ENCODE data around the gene SERPINA5. TPM values are rescaled to one million over a fixed set of nuclear protein-coding genes. Genes with fewer than 3 reads are reported as not detected.

SERPINA5 gene
- total and polyA plus RNA-seq, 2 of the 13 experiments (the other 11 are each of a cell fraction or from before 2014, with no cell fraction given), result 449 to 498 TPM

DNA sequence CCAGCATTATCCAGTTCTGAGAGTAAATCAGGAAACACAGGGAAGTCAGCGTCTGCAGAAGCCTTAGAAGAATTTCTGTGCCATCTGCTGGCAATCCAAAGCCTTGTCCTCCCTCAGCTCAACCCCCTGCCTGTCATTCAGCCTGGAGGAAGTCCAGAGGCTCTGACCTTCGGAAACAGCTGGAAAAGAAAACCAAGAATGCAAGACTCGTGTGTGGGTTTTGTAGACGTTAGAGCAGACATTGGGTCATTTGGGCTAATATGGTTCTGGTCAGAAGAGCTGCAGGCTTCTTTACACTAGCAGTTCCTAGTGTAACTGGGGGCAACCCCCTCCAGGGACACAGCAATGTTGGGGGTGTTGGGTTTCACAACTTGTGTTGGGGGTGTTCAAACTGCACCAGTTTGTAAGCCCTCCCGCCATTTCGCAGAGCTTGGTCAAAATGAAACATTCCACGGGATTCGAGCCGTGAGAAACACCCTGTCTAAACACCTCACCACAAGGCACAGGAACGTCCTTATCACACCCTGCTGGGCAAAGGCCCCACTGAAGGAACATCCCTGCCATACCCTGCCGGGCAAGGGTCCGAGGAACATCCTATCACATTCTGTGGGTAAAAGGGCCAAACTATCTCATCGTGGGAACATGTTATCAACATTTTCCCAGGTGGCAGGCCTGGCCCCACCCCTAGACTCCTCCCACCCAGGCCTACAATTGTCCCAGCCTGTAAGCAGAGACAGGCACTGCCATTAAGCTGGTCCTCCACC, 41.0 kb upstream of the SERPINA5 start (continued):
- TF ChIP-seq ZNF34 (CRISPR knock-in tag; IDR thresholded peaks at IDR 0.05; ENCODE audit: borderline replicate concordance), result no peak
- TF ChIP-seq, protein P1, sequence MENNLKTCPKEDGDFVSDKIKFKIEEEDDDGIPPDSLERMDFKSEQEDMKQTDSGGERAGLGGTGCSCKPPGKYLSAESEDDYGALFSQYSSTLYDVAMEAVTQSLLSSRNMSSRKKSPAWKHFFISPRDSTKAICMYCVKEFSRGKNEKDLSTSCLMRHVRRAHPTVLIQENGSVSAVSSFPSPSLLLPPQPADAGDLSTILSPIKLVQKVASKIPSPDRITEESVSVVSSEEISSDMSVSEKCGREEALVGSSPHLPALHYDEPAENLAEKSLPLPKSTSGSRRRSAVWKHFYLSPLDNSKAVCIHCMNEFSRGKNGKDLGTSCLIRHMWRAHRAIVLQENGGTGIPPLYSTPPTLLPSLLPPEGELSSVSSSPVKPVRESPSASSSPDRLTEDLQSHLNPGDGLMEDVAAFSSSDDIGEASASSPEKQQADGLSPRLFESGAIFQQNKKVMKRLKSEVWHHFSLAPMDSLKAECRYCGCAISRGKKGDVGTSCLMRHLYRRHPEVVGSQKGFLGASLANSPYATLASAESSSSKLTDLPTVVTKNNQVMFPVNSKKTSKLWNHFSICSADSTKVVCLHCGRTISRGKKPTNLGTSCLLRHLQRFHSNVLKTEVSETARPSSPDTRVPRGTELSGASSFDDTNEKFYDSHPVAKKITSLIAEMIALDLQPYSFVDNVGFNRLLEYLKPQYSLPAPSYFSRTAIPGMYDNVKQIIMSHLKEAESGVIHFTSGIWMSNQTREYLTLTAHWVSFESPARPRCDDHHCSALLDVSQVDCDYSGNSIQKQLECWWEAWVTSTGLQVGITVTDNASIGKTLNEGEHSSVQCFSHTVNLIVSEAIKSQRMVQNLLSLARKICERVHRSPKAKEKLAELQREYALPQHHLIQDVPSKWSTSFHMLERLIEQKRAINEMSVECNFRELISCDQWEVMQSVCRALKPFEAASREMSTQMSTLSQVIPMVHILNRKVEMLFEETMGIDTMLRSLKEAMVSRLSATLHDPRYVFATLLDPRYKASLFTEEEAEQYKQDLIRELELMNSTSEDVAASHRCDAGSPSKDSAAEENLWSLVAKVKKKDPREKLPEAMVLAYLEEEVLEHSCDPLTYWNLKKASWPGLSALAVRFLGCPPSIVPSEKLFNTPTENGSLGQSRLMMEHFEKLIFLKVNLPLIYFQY (CRISPR knock-in tag; IDR thresholded peaks at IDR 0.05; ENCODE audit: borderline replicate concordance), result no peak; the same call in 1 of the 2 replicates
- no peak for TF ChIP-seq ZIK1 (CRISPR knock-in tag; IDR thresholded peaks at IDR 0.05; ENCODE audit: borderline replicate concordance, low read depth)
- TF ChIP-seq, protein P2, sequence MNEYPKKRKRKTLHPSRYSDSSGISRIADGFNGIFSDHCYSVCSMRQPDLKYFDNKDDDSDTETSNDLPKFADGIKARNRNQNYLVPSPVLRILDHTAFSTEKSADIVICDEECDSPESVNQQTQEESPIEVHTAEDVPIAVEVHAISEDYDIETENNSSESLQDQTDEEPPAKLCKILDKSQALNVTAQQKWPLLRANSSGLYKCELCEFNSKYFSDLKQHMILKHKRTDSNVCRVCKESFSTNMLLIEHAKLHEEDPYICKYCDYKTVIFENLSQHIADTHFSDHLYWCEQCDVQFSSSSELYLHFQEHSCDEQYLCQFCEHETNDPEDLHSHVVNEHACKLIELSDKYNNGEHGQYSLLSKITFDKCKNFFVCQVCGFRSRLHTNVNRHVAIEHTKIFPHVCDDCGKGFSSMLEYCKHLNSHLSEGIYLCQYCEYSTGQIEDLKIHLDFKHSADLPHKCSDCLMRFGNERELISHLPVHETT (CRISPR knock-in tag; conservative IDR thresholded peaks at IDR 0.05), result no peak
- no peak for TF ChIP-seq EHMT2 (IDR thresholded peaks at IDR 0.05; ENCODE audit: borderline replicate concordance, low read depth, low read length)
- TF ChIP-seq, protein P3, sequence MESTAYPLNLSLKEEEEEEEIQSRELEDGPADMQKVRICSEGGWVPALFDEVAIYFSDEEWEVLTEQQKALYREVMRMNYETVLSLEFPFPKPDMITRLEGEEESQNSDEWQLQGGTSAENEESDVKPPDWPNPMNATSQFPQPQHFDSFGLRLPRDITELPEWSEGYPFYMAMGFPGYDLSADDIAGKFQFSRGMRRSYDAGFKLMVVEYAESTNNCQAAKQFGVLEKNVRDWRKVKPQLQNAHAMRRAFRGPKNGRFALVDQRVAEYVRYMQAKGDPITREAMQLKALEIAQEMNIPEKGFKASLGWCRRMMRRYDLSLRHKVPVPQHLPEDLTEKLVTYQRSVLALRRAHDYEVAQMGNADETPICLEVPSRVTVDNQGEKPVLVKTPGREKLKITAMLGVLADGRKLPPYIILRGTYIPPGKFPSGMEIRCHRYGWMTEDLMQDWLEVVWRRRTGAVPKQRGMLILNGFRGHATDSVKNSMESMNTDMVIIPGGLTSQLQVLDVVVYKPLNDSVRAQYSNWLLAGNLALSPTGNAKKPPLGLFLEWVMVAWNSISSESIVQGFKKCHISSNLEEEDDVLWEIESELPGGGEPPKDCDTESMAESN (CRISPR knock-in tag; conservative IDR thresholded peaks at IDR 0.05), result peak; percentile 53; the same call in 1 of the 2 replicates
- TF ChIP-seq, protein P4, sequence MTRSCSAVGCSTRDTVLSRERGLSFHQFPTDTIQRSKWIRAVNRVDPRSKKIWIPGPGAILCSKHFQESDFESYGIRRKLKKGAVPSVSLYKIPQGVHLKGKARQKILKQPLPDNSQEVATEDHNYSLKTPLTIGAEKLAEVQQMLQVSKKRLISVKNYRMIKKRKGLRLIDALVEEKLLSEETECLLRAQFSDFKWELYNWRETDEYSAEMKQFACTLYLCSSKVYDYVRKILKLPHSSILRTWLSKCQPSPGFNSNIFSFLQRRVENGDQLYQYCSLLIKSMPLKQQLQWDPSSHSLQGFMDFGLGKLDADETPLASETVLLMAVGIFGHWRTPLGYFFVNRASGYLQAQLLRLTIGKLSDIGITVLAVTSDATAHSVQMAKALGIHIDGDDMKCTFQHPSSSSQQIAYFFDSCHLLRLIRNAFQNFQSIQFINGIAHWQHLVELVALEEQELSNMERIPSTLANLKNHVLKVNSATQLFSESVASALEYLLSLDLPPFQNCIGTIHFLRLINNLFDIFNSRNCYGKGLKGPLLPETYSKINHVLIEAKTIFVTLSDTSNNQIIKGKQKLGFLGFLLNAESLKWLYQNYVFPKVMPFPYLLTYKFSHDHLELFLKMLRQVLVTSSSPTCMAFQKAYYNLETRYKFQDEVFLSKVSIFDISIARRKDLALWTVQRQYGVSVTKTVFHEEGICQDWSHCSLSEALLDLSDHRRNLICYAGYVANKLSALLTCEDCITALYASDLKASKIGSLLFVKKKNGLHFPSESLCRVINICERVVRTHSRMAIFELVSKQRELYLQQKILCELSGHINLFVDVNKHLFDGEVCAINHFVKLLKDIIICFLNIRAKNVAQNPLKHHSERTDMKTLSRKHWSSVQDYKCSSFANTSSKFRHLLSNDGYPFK (CRISPR knock-in tag; IDR thresholded peaks at IDR 0.05; ENCODE audit: borderline replicate concordance), result no peak
- 0 out of 2 replicates have a peak, but pooled peaks have one; percentile 18 for TF ChIP-seq RCOR2 (CRISPR knock-in tag; IDR thresholded peaks at IDR 0.05)
- TF ChIP-seq ZNF562 (CRISPR knock-in tag; IDR thresholded peaks at IDR 0.05; ENCODE audit: borderline replicate concordance), result no peak
- no peak for TF ChIP-seq ZKSCAN5 (CRISPR knock-in tag; IDR thresholded peaks at IDR 0.05)
- no peak for TF ChIP-seq DNMT1 (CRISPR knock-in tag; IDR thresholded peaks at IDR 0.05)
- TF ChIP-seq, protein P5, sequence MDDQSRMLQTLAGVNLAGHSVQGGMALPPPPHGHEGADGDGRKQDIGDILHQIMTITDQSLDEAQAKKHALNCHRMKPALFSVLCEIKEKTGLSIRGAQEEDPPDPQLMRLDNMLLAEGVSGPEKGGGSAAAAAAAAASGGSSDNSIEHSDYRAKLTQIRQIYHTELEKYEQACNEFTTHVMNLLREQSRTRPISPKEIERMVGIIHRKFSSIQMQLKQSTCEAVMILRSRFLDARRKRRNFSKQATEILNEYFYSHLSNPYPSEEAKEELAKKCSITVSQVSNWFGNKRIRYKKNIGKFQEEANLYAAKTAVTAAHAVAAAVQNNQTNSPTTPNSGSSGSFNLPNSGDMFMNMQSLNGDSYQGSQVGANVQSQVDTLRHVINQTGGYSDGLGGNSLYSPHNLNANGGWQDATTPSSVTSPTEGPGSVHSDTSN (CRISPR knock-in tag; IDR thresholded peaks at IDR 0.05; ENCODE audit: borderline replicate concordance), result no peak
- TF ChIP-seq, protein P6, sequence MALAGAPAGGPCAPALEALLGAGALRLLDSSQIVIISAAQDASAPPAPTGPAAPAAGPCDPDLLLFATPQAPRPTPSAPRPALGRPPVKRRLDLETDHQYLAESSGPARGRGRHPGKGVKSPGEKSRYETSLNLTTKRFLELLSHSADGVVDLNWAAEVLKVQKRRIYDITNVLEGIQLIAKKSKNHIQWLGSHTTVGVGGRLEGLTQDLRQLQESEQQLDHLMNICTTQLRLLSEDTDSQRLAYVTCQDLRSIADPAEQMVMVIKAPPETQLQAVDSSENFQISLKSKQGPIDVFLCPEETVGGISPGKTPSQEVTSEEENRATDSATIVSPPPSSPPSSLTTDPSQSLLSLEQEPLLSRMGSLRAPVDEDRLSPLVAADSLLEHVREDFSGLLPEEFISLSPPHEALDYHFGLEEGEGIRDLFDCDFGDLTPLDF (CRISPR knock-in tag; IDR thresholded peaks at IDR 0.05), result no peak
